Lower leg skin (tissue), 4 donors: ENCODE data around the gene CACNA1H. TPM values are rescaled to one million over a fixed set of nuclear protein-coding genes. Genes with fewer than 3 reads are reported as not detected.

Experiments used
- DNase-seq, 2 donors: peaks; one replicate each; pipeline ENCODE4 v3.0.0-alpha.2; 2019; ENCODE audit warnings: low spot score in 2 of 2
- H3K4me3 ChIP-seq: fragments of 200-600 bp; sonication (generic); 2 replicates; pipeline ENCODE4 v1.5.1; 2017; ENCODE audit warnings: mild to moderate bottlenecking, low read depth; ENCODE audit not compliant: poor library complexity, severe bottlenecking
- CTCF ChIP-seq, 3 donors: fragments of 450-650 bp; IDR thresholded peaks; one replicate each; pipeline ENCODE4 v1.5.1; 2016; ENCODE audit warnings: antibody characterized with exemption in 3 of 3, mild to moderate bottlenecking in 3 of 3, moderate library complexity in 2 of 3
- POLR2A ChIP-seq, 2 donors: fragments of 450-650 bp; IDR thresholded peaks; one replicate each; pipeline ENCODE4 v1.6.1; 2016 to 2017; ENCODE audit warnings: antibody characterized with exemption in 2 of 2, mild to moderate bottlenecking in 1 of 2, moderate library complexity in 1 of 2
- WGBS, 2 donors: methylation state at CpG; one replicate each; pipeline ENCODE4 v1.1.5; 2018; 5-methylcytosine and 5-hydroxymethylcytosine counted together
- intact Hi-C: fragments of 100-400 bp; cut with DNase I; formaldehyde crosslinking; loops from one replicate; pipeline ENCODE4 v1.15.0; 2023; ENCODE audit warnings: low total_unique reads
- total RNA-seq, 4 donors: library from RNA; depleted of rRNA; stranded (reverse); fragments of >200 nt; gene quantifications; one replicate each; pipeline ENCODE4 v1.1.0, GENCODE V29; 2016

Gene CACNA1H
- total RNA-seq, 4 donors from 2014 or later = 29.3 to 151 (median 72.1) TPM

DNA sequence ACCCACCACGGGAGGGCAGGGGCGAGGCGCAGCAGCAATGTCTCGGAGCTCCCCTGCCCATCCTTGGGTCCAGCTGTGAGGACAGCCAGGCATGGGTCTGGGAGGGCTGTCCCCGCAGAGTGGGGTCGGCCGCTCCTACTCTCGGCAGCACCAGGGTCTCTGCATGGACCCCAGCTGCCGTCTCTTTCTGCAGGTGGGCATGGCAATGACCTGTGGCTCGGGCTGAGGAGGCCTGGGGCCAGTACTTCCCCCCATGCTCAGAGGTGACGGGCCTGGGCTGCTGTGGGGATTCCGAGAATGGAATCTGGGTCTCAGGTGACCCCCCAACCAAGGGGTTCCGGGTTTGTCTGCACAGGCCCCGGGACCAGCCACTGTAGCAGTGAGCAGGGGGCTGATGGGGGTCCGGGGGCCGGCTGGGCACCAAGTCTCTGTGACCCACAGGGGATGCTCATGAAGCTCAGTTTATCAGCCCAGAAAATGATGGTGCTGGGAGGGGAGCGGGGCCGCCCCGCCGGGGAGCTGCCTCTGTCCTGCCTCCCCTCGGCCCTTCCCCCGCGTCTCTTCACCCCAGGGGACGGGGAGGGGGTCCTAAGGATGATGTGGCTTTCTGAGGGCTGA is 23.5 kb downstream of the CACNA1H start:
- WGBS, 2 donors = 80 to 84% methylated on average over 23 to 24 of the region's 24 CpGs
- DNase-seq = no peak
- intact Hi-C loops = no loop called here
- H3K4me3 ChIP-seq = no peak overlapping the region
- TF ChIP-seq CTCF (IDR thresholded peaks at IDR 0.05) (no peak), POLR2A (IDR thresholded peaks at IDR 0.05) (no peak)

DNA sequence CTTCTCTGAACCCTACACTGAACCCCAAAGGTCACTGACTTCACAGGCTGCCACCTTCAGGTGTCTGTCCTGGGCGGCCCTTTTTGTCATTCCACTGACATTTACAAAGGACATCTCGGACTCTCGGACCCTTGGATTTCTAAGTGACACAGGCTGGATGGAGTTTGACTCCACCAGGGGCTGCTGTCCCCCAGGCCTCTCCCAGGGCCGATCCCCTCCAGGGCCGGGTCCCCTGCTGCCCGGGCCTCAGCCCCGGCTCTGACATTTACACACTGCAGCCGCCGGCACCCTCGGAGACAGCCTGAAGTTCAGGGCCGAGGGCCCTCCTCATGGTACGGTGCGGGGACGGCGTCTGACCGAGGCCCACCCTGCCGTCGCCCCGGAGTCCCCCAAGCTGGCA is 24.1 kb downstream of the CACNA1H start:
- no peak for DNase-seq
- intact Hi-C loops = no loop called here
- no peak overlapping the region for H3K4me3 ChIP-seq
- TF ChIP-seq CTCF (IDR thresholded peaks at IDR 0.05) (no peak), POLR2A (IDR thresholded peaks at IDR 0.05) (no peak)
- 72 to 78% methylated on average over 14 to 19 of the region's 19 CpGs for WGBS, 2 donors

- TF ChIP-seq POLR2A (IDR thresholded peaks at IDR 0.05) = no peak
- no peak for TF ChIP-seq CTCF (IDR thresholded peaks at IDR 0.05)
- H3K4me3 ChIP-seq = no peak overlapping the region
- WGBS, 2 donors = 80 to 88% methylated on average over 5 to 9 of the region's 13 CpGs
- intact Hi-C loops = no loop called here
- DNase-seq = no peak
Measured at GRCh38 chr16:1177750-1178149, 24.8 kb downstream of the CACNA1H start.

DNA sequence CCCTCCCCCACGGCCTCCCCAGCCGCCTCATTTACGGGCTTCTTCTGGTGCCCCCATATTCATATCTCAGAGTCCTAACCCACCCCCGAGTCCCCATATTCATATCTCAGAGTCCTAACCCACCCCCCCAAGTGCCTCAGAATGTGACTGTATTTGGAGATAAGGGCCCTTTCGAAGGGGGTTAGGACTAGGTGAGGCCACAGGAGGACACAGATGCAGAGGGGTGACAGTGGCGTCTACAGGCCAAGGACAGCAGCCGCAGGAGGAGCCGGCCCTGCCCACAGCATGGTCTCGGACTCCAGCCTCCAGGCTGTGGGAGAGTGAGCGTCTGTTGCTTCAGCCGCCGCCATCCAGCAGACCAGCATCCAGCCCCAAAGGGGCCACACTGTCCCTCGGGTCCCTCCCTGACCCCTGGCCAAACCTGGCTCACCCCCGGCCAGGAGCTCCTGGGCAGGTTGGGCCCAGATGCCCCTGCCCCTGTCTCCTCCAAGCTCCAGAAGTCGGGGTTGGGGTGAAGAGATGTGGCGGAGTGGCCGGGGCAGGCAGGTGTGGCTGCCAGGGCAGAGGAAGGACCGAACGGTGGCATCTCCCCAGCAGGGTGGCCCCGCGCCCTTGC is 25.5 kb downstream of the CACNA1H start:
- TF ChIP-seq POLR2A (IDR thresholded peaks at IDR 0.05) (no peak), CTCF (IDR thresholded peaks at IDR 0.05) (no peak)
- no peak overlapping the region for H3K4me3 ChIP-seq
- DNase-seq = no peak
- WGBS, 2 donors = 79 to 81% methylated on average over 21 of the region's 21 CpGs
- intact Hi-C loops = no loop called here

GRCh38 chr16:1180549-1181403 is 27.9 kb downstream of the CACNA1H start:
- 53 to 64% methylated on average over 18 to 31 of the region's 38 CpGs for WGBS, 2 donors
- DNase-seq = no peak
- TF ChIP-seq CTCF (IDR thresholded peaks at IDR 0.05) = no peak
- no peak for TF ChIP-seq POLR2A (IDR thresholded peaks at IDR 0.05)
- intact Hi-C loops = loop anchor here (10.0 kb wide), 1 partner anchor 346 kb away; no protein-coding TSS in a partner anchor
- no peak overlapping the region for H3K4me3 ChIP-seq
